ENCODE measurements around the gene TLE2.

The TLE2 gene

DNA sequence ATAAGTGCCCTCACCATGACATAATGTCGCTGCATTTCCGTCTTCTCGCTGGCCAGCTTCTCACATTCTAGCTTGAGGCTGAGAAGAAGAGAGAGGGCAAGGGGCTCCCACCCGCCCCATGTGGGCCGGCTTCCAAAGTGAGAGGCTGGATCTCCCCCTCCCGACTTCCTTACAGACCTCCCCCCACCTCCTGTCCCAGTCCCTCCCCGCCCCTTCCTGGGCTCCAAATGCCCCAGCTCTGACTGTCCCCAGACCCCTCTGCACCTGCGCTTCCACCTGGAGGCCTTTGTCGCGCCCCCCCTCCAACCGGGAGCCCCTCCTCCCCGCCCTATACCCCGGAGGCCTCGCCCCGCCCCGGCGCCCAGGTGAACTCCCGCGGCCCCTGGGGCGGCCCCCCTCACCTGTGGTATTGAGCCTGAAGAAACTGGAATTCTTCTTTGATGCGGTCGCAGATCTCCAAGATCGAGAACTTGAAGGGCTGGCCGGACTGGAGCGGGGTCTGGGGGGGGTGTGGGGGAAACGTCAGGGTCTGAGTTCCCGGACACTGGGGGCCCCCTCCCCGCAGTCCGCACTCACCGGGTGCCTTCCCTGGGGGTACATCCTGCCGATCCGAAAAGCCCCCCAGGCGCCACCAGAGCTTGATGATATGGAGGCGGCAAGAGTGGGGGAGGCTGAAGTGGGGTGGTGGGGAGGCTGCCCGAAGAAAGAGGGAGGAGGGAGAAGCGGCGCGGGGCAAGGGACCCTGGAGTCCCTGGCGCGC, 595 bp downstream of the TLE2 start:
- in situ Hi-C loops (cut with HindIII; ENCODE audit: low sequenced_read_pairs), result no loop called here
- H3K4me3 ChIP-seq (ENCODE audit: low read depth, low read length), result peak overlapping the region; percentile 44
- no peak for DNase-seq (ENCODE audit: low read depth)
- no peak for TF ChIP-seq CTCF (IDR thresholded peaks at IDR 0.05; ENCODE audit: low read depth, low read length, missing control alignments)

DNA sequence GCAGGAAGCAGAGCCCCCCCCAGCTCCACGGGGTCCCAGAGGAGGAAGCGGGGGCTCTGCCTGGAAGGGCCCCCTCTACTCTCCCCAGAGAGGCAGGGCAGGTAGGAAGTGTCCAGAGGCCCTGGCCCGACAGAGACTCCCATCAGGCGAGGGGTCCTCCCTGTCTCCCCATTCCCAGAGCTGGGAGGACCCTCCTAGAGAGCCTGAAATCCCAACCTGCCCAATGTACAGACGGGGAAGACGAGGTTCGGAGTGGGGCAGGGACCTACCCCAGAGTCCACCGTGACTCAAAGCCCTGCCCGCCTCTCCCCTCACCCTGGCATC, 1.1 kb downstream of the TLE2 start:
- no peak for DNase-seq (ENCODE audit: low read depth)
- no peak overlapping the region for H3K4me3 ChIP-seq (ENCODE audit: low read depth, low read length)
- in situ Hi-C loops (cut with HindIII; ENCODE audit: low sequenced_read_pairs), result no loop called here
- TF ChIP-seq CTCF (IDR thresholded peaks at IDR 0.05; ENCODE audit: low read depth, low read length, missing control alignments), result no peak

DNA sequence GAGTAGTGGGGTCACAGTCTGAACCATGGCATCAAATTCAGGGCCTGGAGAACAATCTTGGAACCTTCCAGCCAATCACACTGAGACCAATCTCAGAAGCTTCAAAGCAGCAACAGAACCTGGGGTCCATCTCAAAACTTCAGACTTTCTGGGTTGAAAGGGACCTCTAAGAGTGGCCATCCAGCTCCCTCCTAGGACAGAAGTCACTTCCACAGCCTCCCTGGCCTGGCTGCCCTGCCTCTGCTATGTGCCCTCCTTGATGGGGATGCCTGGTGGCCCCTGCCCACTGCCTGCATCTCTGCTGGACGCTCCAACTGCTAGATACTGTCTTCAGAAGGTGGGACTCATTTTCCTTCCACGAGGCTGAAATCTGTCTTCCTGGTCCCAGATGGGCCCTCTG, 1.8 kb downstream of the TLE2 start:
- TF ChIP-seq CTCF (IDR thresholded peaks at IDR 0.05; ENCODE audit: low read depth, low read length, missing control alignments), result no peak
- in situ Hi-C loops (cut with HindIII; ENCODE audit: low sequenced_read_pairs), result no loop called here
- DNase-seq (ENCODE audit: low read depth), result no peak
- H3K4me3 ChIP-seq (ENCODE audit: low read depth, low read length), result no peak overlapping the region

GRCh38 chr19:3026768-3027167, 2.3 kb downstream of the TLE2 start:
- TF ChIP-seq CTCF (IDR thresholded peaks at IDR 0.05; ENCODE audit: low read depth, low read length, missing control alignments), result no peak
- H3K4me3 ChIP-seq (ENCODE audit: low read depth, low read length), result no peak overlapping the region
- in situ Hi-C loops (cut with HindIII; ENCODE audit: low sequenced_read_pairs), result no loop called here

DNA sequence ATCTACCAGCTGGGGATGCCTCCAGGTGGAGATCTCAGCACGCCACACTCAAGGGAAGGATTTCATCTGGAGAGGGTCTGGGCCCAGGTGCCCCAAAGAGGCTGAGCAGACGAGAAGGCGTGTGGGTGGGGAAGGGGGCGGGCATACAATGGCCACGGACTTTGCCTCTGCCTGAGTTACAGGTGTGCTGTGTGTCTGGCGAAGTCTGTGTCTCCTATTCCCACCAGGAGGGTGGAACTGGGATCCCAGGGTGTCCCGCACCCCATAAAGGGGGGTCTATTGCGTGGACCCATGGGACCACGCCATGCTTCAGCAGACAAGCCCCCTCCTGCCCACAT, 3.6 kb downstream of the TLE2 start:
- in situ Hi-C loops (cut with HindIII; ENCODE audit: low sequenced_read_pairs), result no loop called here
- no peak overlapping the region for H3K4me3 ChIP-seq (ENCODE audit: low read depth, low read length)
- DNase-seq (ENCODE audit: low read depth), result no peak
- no peak for TF ChIP-seq CTCF (IDR thresholded peaks at IDR 0.05; ENCODE audit: low read depth, low read length, missing control alignments)

More at GRCh38 chr19:3026768-3027167, 2.3 kb downstream of the TLE2 start:
- DNase-seq (ENCODE audit: low read depth), result no peak

- no peak for TF ChIP-seq CTCF (IDR thresholded peaks at IDR 0.05; ENCODE audit: low read depth, low read length, missing control alignments)
- DNase-seq (ENCODE audit: low read depth), result no peak
Measured at GRCh38 chr19:3024870-3025548, 4.1 kb downstream of the TLE2 start.

More at GRCh38 chr19:3024870-3025548, 4.1 kb downstream of the TLE2 start:
- no peak overlapping the region for H3K4me3 ChIP-seq (ENCODE audit: low read depth, low read length)
- in situ Hi-C loops (cut with HindIII; ENCODE audit: low sequenced_read_pairs), result no loop called here
